GM23338 (cell line): ENCODE data around the gene IGSF21. TPM values are rescaled to one million over a fixed set of nuclear protein-coding genes. Genes with fewer than 3 reads are reported as not detected.

Source experiments
- ATAC-seq: fragments of 200-7000 bp; cut with Tn5 transposase; 3 replicates; pipeline ENCODE4 v1.9.1; 2020
- DNase-seq: peaks from one replicate; pipeline ENCODE4 v3.0.0-alpha.2; 2015; ENCODE audit warnings: low spot score
- H2AFZ ChIP-seq: fragments of 200-600 bp; sonication (generic); 2 replicates; pipeline ENCODE4 v1.8.0; 2016; ENCODE audit warnings: antibody characterized with exemption, mild to moderate bottlenecking, moderate library complexity
- H3F3A ChIP-seq: fragments of 200-600 bp; sonication (generic); replicated peaks from 2 replicates; pipeline ENCODE4 v1.8.0; 2017; ENCODE audit warnings: antibody characterized with exemption, mixed run types, low read depth
- H3K27ac ChIP-seq: fragments of 200-600 bp; sonication (generic); 2 replicates; pipeline ENCODE4 v1.6.1; 2016; ENCODE audit warnings: low read depth
- H3K27me3 ChIP-seq: fragments of 200-600 bp; sonication (generic); 2 replicates; pipeline ENCODE4 v1.8.0; 2016; ENCODE audit warnings: mild to moderate bottlenecking, mixed run types, moderate library complexity; ENCODE audit not compliant: insufficient read depth
- H3K36me3 ChIP-seq: fragments of 200-600 bp; sonication (generic); 2 replicates; pipeline ENCODE4 v1.8.0; 2016; ENCODE audit warnings: mild to moderate bottlenecking; ENCODE audit not compliant: insufficient read depth
- H3K4me1 ChIP-seq: fragments of 200-600 bp; sonication (generic); 2 replicates; pipeline ENCODE4 v1.8.0; 2016; ENCODE audit warnings: mild to moderate bottlenecking, moderate library complexity; ENCODE audit not compliant: insufficient read depth
- H3K4me2 ChIP-seq: fragments of 200-600 bp; sonication (generic); 2 replicates; pipeline ENCODE4 v1.7.1; 2017; ENCODE audit warnings: mixed run types
- H3K4me3 ChIP-seq: fragments of 200-600 bp; sonication (generic); 2 replicates; pipeline ENCODE4 v1.6.1; 2016; ENCODE audit warnings: mixed run types
- H3K79me2 ChIP-seq: fragments of 200-600 bp; sonication (generic); replicated peaks from 2 replicates; pipeline ENCODE4 v1.8.0; 2017; ENCODE audit warnings: mild to moderate bottlenecking; ENCODE audit not compliant: insufficient read depth
- H3K9me2 ChIP-seq: fragments of 200-600 bp; sonication (generic); 2 replicates; pipeline ENCODE4 v1.8.0; 2017; ENCODE audit not compliant: insufficient read depth
- H4K20me1 ChIP-seq: fragments of 200-600 bp; sonication (generic); replicated peaks from 2 replicates; pipeline ENCODE4 v1.8.0; 2017; ENCODE audit warnings: mild to moderate bottlenecking; ENCODE audit not compliant: insufficient read depth
- H3K27ac Mint-ChIP-seq: 2 replicates; pipeline ENCODE4 v1.8.0; 2020; ENCODE audit warnings: inconsistent platforms, mild to moderate bottlenecking, moderate library complexity, mixed read lengths
- H3K27me3 Mint-ChIP-seq: 3 replicates; pipeline ENCODE4 v1.8.0; 2022; ENCODE audit warnings: low read depth, mild to moderate bottlenecking, moderate library complexity, mixed read lengths, inconsistent platforms; ENCODE audit not compliant: insufficient read depth, poor library complexity
- H3K36me3 Mint-ChIP-seq: 3 replicates; pipeline ENCODE4 v1.8.0; 2021; ENCODE audit warnings: low read depth, mild to moderate bottlenecking, inconsistent platforms, moderate library complexity, mixed read lengths
- H3K4me1 Mint-ChIP-seq: 3 replicates; pipeline ENCODE4 v1.8.0; 2020; ENCODE audit warnings: mild to moderate bottlenecking, inconsistent platforms, mixed read lengths
- H3K4me3 Mint-ChIP-seq: 3 replicates; pipeline ENCODE4 v1.8.0; 2021; ENCODE audit warnings: moderate library complexity, mild to moderate bottlenecking, inconsistent platforms, mixed read lengths
- H3K9me3 Mint-ChIP-seq: 3 replicates; pipeline ENCODE4 v1.8.0; 2020; ENCODE audit warnings: moderate library complexity, mild to moderate bottlenecking, inconsistent platforms, mixed read lengths
- NANOG ChIP-seq: IDR thresholded peaks from 2 replicates; pipeline ENCODE4 v1.6.1; 2016; ENCODE audit warnings: antibody characterized with exemption, borderline replicate concordance
- STAT1 ChIP-seq: IDR thresholded peaks from one replicate; pipeline ENCODE4 v1.6.1; 2016; ENCODE audit warnings: antibody characterized with exemption; ENCODE audit not compliant: unreplicated experiment
- ZNF114 ChIP-seq: fragments of 250-450 bp; sonication (Bioruptor Pico); IDR thresholded peaks from 2 replicates; pipeline ENCODE4 v1.5.0; 2020; ENCODE audit warnings: mild to moderate bottlenecking, moderate library complexity
- polyA plus RNA-seq: library from polyadenylated mRNA; unstranded; fragments of >200 nt; fragmentation: Nextera tagmentation; extraction: Ambion mirVana; gene quantifications from 2 replicates; pipeline ENCODE4 v1.2.1, GENCODE V29; 2016
- total RNA-seq: library from RNA; depleted of rRNA; stranded (reverse); fragments of >200 nt; shearing (Covaris generic); gene quantifications from 2 replicates; pipeline ENCODE4 v1.2.3, GENCODE V29; 2014
- TF ChIP-seq, protein P1 (sequence below): IDR thresholded peaks from one replicate; pipeline ENCODE4 v1.6.1; 2018; ENCODE audit warnings: antibody characterized with exemption; ENCODE audit not compliant: unreplicated experiment
- TF ChIP-seq, protein P2 (sequence below): IDR thresholded peaks from 2 replicates; pipeline ENCODE4 v1.6.1; 2016; ENCODE audit warnings: antibody characterized with exemption

The IGSF21 gene
- total and polyA plus RNA-seq, 2 experiments from 2014 or later = 15.6 to 15.7 TPM

DNA sequence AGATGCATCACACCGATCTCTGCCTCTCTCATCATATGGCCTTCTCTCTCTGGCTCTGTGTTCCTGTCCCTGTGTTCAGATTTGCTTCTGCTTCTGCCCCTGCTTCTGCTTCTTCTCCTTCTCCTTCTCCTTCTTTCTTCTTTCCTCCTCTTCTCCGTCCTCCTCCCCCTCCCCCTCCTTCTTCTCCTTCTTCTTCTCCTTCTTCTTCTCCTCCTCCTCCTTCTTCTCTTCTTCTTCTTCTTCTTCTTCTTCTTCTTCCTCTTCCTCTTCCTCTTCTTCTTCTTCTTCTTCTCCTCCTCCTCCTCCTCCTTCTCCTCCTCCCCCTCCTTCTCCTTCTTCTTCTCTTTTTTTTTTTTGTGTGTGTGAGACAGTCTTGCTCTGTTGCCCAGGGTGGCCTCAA is 233.2 kb downstream of the IGSF21 start:
- Histone ChIP-seq H3K27ac (no peak overlapping the region), H4K20me1 (no peaks in the 10 kb centered on the region), H2AFZ (no peak overlapping the region), H3F3A (no peaks in the 10 kb centered on the region), H3K9me2 (peaks cover 6% of the 10 kb centered on the region; the same call in 1 of the 2 replicates), H3K4me3 (no peak overlapping the region), H3K36me3 (no peaks in the 10 kb centered on the region; the same call in 1 of the 2 replicates), H3K79me2 (no peaks in the 10 kb centered on the region), H3K27me3 (no peaks in the 10 kb centered on the region), H3K4me1 (no peaks in the 10 kb centered on the region), H3K4me2 (no peak overlapping the region)
- no peak overlapping the region for H3K27ac Mint-ChIP-seq
- DNase-seq (no peak), ATAC-seq (no peak)
- H3K4me3 Mint-ChIP-seq = no peak overlapping the region
- no peaks in the 10 kb centered on the region for H3K9me3 Mint-ChIP-seq
- TF ChIP-seq ZNF114 (CRISPR knock-in tag) (no peak), NANOG (no peak), STAT1 (no peak)
- peaks cover 6% of the 10 kb centered on the region for H3K27me3 Mint-ChIP-seq
- H3K36me3 Mint-ChIP-seq = no peaks in the 10 kb centered on the region
- no peaks in the 10 kb centered on the region; the same call in 2 of the 3 replicates for H3K4me1 Mint-ChIP-seq

DNA sequence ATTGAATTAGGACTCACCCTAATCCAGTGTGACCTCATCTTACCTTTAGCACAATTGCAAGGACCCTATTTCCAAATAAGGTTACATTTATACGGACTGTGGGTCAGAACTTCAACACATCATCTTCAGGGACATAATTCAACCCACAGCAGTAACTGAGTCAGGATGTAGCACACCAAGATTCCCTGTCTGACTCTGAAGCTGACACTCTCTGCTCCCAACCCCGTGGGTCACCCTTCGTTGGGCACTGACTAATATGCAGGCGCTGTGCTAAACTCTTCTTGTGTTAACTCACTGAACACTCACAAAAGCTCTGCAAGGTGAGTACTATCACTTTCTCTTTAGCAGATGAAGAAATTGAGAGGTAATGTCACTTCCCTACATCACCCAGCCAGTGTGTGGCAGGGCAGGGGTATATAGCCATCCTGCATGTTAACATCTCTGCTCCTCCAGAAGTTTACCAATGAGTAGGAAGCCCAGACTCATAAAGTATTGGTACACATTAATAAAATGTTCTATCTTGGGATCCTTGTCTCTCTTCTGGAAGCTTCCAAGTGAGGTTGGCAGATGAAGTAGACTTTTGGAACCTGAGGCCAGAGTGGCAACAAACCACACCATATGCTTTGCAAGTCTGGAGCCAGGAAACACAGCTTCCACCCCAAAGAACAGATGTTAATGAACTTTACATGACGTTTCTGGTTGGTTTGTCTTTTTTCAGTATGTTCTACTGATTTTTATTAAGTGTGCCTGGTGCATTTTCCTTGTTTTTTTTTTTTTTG is 233.9 kb downstream of the IGSF21 start:
- Mint-ChIP-seq H3K9me3 (no peaks in the 10 kb centered on the region), H3K27ac (no peak overlapping the region), H3K4me1 (no peaks in the 10 kb centered on the region; the same call in 2 of the 3 replicates), H3K36me3 (no peaks in the 10 kb centered on the region; the same call in 2 of the 3 replicates), H3K27me3 (peaks cover 6% of the 10 kb centered on the region), H3K4me3 (no peak overlapping the region)
- Histone ChIP-seq H4K20me1 (no peaks in the 10 kb centered on the region), H3F3A (no peaks in the 10 kb centered on the region), H3K27me3 (no peaks in the 10 kb centered on the region), H3K4me2 (no peak overlapping the region), H3K79me2 (no peaks in the 10 kb centered on the region), H3K4me3 (no peak overlapping the region), H3K36me3 (no peaks in the 10 kb centered on the region; the same call in 1 of the 2 replicates), H3K27ac (no peak overlapping the region), H3K4me1 (no peaks in the 10 kb centered on the region), H2AFZ (no peak overlapping the region), H3K9me2 (peaks cover 6% of the 10 kb centered on the region; the same call in 1 of the 2 replicates)
- ATAC-seq (no peak), DNase-seq (no peak)
- TF ChIP-seq, protein P1, sequence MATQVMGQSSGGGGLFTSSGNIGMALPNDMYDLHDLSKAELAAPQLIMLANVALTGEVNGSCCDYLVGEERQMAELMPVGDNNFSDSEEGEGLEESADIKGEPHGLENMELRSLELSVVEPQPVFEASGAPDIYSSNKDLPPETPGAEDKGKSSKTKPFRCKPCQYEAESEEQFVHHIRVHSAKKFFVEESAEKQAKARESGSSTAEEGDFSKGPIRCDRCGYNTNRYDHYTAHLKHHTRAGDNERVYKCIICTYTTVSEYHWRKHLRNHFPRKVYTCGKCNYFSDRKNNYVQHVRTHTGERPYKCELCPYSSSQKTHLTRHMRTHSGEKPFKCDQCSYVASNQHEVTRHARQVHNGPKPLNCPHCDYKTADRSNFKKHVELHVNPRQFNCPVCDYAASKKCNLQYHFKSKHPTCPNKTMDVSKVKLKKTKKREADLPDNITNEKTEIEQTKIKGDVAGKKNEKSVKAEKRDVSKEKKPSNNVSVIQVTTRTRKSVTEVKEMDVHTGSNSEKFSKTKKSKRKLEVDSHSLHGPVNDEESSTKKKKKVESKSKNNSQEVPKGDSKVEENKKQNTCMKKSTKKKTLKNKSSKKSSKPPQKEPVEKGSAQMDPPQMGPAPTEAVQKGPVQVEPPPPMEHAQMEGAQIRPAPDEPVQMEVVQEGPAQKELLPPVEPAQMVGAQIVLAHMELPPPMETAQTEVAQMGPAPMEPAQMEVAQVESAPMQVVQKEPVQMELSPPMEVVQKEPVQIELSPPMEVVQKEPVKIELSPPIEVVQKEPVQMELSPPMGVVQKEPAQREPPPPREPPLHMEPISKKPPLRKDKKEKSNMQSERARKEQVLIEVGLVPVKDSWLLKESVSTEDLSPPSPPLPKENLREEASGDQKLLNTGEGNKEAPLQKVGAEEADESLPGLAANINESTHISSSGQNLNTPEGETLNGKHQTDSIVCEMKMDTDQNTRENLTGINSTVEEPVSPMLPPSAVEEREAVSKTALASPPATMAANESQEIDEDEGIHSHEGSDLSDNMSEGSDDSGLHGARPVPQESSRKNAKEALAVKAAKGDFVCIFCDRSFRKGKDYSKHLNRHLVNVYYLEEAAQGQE = no peak
- TF ChIP-seq, protein P2, sequence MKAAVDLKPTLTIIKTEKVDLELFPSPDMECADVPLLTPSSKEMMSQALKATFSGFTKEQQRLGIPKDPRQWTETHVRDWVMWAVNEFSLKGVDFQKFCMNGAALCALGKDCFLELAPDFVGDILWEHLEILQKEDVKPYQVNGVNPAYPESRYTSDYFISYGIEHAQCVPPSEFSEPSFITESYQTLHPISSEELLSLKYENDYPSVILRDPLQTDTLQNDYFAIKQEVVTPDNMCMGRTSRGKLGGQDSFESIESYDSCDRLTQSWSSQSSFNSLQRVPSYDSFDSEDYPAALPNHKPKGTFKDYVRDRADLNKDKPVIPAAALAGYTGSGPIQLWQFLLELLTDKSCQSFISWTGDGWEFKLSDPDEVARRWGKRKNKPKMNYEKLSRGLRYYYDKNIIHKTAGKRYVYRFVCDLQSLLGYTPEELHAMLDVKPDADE = no peak
- TF ChIP-seq ZNF114 (CRISPR knock-in tag) = no peak
